Neural progenitor cell (in vitro differentiated cells): ENCODE measurements around the gene CABLES1. TPM values are rescaled to one million over a fixed set of nuclear protein-coding genes. Genes with fewer than 3 reads are reported as not detected.

Source experiments
- DNase-seq: peaks from one replicate; pipeline ENCODE4 v3.0.0-alpha.2; 2016; ENCODE audit warnings: low spot score
- H2AFZ ChIP-seq: fragments of 200-600 bp; sonication (generic); replicated peaks from 2 replicates; pipeline ENCODE4 v1.6.1; 2016; ENCODE audit warnings: antibody characterized with exemption
- H3F3A ChIP-seq: fragments of 200-600 bp; sonication (generic); 2 replicates; pipeline ENCODE4 v1.6.1; 2016; ENCODE audit warnings: antibody characterized with exemption, low read depth
- H3K27ac ChIP-seq: fragments of 200-600 bp; sonication (generic); 2 replicates; pipeline ENCODE4 v1.5.1; 2016; ENCODE audit warnings: mild to moderate bottlenecking
- H3K27me3 ChIP-seq: fragments of 200-600 bp; sonication (generic); 2 replicates; pipeline ENCODE4 v1.6.1; 2016; ENCODE audit warnings: mild to moderate bottlenecking, moderate library complexity
- H3K36me3 ChIP-seq: fragments of 200-600 bp; sonication (generic); 2 replicates; pipeline ENCODE4 v1.5.1; 2016
- H3K4me1 ChIP-seq: fragments of 200-600 bp; sonication (generic); 2 replicates; pipeline ENCODE4 v1.6.1; 2016; ENCODE audit warnings: mixed run types
- H3K4me2 ChIP-seq: fragments of 200-600 bp; sonication (generic); 2 replicates; pipeline ENCODE4 v1.6.1; 2016
- H3K4me3 ChIP-seq: fragments of 200-600 bp; sonication (generic); 2 replicates; pipeline ENCODE4 v1.5.1; 2016
- H3K79me2 ChIP-seq: fragments of 200-600 bp; sonication (generic); 2 replicates; pipeline ENCODE4 v1.6.1; 2016; ENCODE audit warnings: low read depth
- H3K9ac ChIP-seq: fragments of 200-600 bp; sonication (generic); 2 replicates; pipeline ENCODE4 v1.6.1; 2016
- H3K9me3 ChIP-seq: fragments of 200-600 bp; sonication (generic); 2 replicates; pipeline ENCODE4 v1.5.1; 2016; ENCODE audit warnings: low read depth
- H4K20me1 ChIP-seq: fragments of 200-600 bp; sonication (generic); 2 replicates; pipeline ENCODE4 v1.6.1; 2016; ENCODE audit warnings: low read depth
- H3K27ac Mint-ChIP-seq: 3 replicates; pipeline ENCODE4 v1.8.0; 2021; ENCODE audit warnings: mixed read lengths
- H3K27me3 Mint-ChIP-seq: 2 replicates; pipeline ENCODE4 v1.8.0; 2022; ENCODE audit warnings: low read depth, mild to moderate bottlenecking, inconsistent platforms, moderate library complexity, mixed read lengths; ENCODE audit not compliant: insufficient read depth
- H3K36me3 Mint-ChIP-seq: 3 replicates; pipeline ENCODE4 v1.8.0; 2021; ENCODE audit warnings: mixed read lengths
- H3K4me1 Mint-ChIP-seq: 3 replicates; pipeline ENCODE4 v1.8.0; 2021; ENCODE audit warnings: mixed read lengths
- H3K4me3 Mint-ChIP-seq: 3 replicates; pipeline ENCODE4 v1.8.0; 2021; ENCODE audit warnings: mild to moderate bottlenecking, moderate library complexity, mixed read lengths
- H3K9me3 Mint-ChIP-seq: 3 replicates; pipeline ENCODE4 v1.8.0; 2020; ENCODE audit warnings: mixed read lengths
- CTCF ChIP-seq: fragments of 200-600 bp; sonication (generic); IDR thresholded peaks from 2 replicates; pipeline ENCODE4 v1.5.1; 2017; ENCODE audit warnings: antibody characterized with exemption, mild to moderate bottlenecking
- EZH2 ChIP-seq: fragments of 200-600 bp; sonication (generic); IDR thresholded peaks from 2 replicates; pipeline ENCODE4 v1.6.1; 2017; ENCODE audit warnings: antibody characterized with exemption, mild to moderate bottlenecking, moderate library complexity
- EZH2phosphoT487 ChIP-seq: fragments of 200-600 bp; sonication (generic); IDR thresholded peaks from 2 replicates; pipeline ENCODE4 v1.6.1; 2017; ENCODE audit warnings: antibody characterized with exemption
- total RNA-seq: library from RNA; depleted of rRNA; stranded (reverse); fragments of >200 nt; gene quantifications from 2 replicates; pipeline ENCODE4 v1.2.3, GENCODE V29; 2015; ENCODE audit warnings: low replicate concordance

The CABLES1 gene
- total RNA-seq, 1 donor from 2014 or later = 2.8 TPM

- no peaks in the 10 kb centered on the region for H3K27me3 ChIP-seq
- Mint-ChIP-seq H3K4me1 (peaks cover 28% of the 10 kb centered on the region), H3K27me3 (peaks cover 13% of the 10 kb centered on the region), H3K27ac (no peak overlapping the region), H3K36me3 (no peaks in the 10 kb centered on the region), H3K4me3 (peak overlapping the region; percentile 50), H3K9me3 (peaks cover 6% of the 10 kb centered on the region)
- no peak overlapping the region for H3K4me3 ChIP-seq
- no peak for TF ChIP-seq EZH2
- no peak for DNase-seq
- H3K79me2 ChIP-seq = no peaks in the 10 kb centered on the region
- H2AFZ ChIP-seq = no peak overlapping the region
- H3K9me3 ChIP-seq = no peaks in the 10 kb centered on the region
- H3K27ac ChIP-seq = no peak overlapping the region
- no peak overlapping the region for H3K9ac ChIP-seq
- H3K4me2 ChIP-seq = no peak overlapping the region
- H4K20me1 ChIP-seq = no peaks in the 10 kb centered on the region
- no peaks in the 10 kb centered on the region for H3F3A ChIP-seq
- H3K4me1 ChIP-seq = no peaks in the 10 kb centered on the region
- H3K36me3 ChIP-seq = no peaks in the 10 kb centered on the region
Measured at GRCh38 chr18:23113576-23113975, 21.7 kb upstream of the CABLES1 start.

GRCh38 chr18:23114171-23114881 lies 21.0 kb upstream of the CABLES1 start:
- Histone ChIP-seq H2AFZ (peak overlapping the region; percentile 1), H3K4me1 (no peaks in the 10 kb centered on the region), H3K27ac (no peak overlapping the region), H4K20me1 (no peaks in the 10 kb centered on the region), H3K27me3 (no peaks in the 10 kb centered on the region), H3K4me3 (no peak overlapping the region), H3K4me2 (no peak overlapping the region), H3K9ac (no peak overlapping the region), H3K9me3 (no peaks in the 10 kb centered on the region), H3F3A (no peaks in the 10 kb centered on the region), H3K36me3 (no peaks in the 10 kb centered on the region), H3K79me2 (no peaks in the 10 kb centered on the region)
- peaks cover 14% of the 10 kb centered on the region for H3K27me3 Mint-ChIP-seq
- DNase-seq = no peak
- H3K36me3 Mint-ChIP-seq = no peaks in the 10 kb centered on the region
- H3K4me1 Mint-ChIP-seq = peaks cover 28% of the 10 kb centered on the region
- peaks cover 6% of the 10 kb centered on the region for H3K9me3 Mint-ChIP-seq
- no peak overlapping the region for H3K27ac Mint-ChIP-seq
- H3K4me3 Mint-ChIP-seq = peak overlapping the region; percentile 34
- no peak for TF ChIP-seq CTCF

GRCh38 chr18:23114911-23115310 lies 20.4 kb upstream of the CABLES1 start:
- H3K4me1 ChIP-seq = no peaks in the 10 kb centered on the region
- H3K9me3 Mint-ChIP-seq = peaks cover 6% of the 10 kb centered on the region
- TF ChIP-seq CTCF (no peak), EZH2phosphoT487 (no peak), EZH2 (no peak)
- no peaks in the 10 kb centered on the region for H3K27me3 ChIP-seq
- DNase-seq = no peak
- no peaks in the 10 kb centered on the region for H4K20me1 ChIP-seq
- H3K79me2 ChIP-seq = no peaks in the 10 kb centered on the region
- no peak overlapping the region for H3K4me2 ChIP-seq
- no peak overlapping the region for H3K9ac ChIP-seq
- peaks cover 28% of the 10 kb centered on the region for H3K4me1 Mint-ChIP-seq
- H3K4me3 Mint-ChIP-seq = peak overlapping the region; percentile 34
- peaks cover 14% of the 10 kb centered on the region for H3K27me3 Mint-ChIP-seq
- no peaks in the 10 kb centered on the region for H3K9me3 ChIP-seq
- no peak overlapping the region for H2AFZ ChIP-seq
- no peaks in the 10 kb centered on the region for H3F3A ChIP-seq
- no peak overlapping the region for H3K27ac ChIP-seq
- no peaks in the 10 kb centered on the region for H3K36me3 Mint-ChIP-seq
- H3K36me3 ChIP-seq = no peaks in the 10 kb centered on the region
- H3K27ac Mint-ChIP-seq = peak overlapping the region; percentile 14
- no peak overlapping the region for H3K4me3 ChIP-seq

- Mint-ChIP-seq H3K36me3 (no peaks in the 10 kb centered on the region), H3K27me3 (peaks cover 10% of the 10 kb centered on the region), H3K27ac (peak overlapping the region; percentile 91), H3K9me3 (peaks cover 6% of the 10 kb centered on the region), H3K4me3 (no peak overlapping the region), H3K4me1 (peaks cover 28% of the 10 kb centered on the region)
- H2AFZ ChIP-seq = no peak overlapping the region
- no peak overlapping the region for H3K9ac ChIP-seq
- H3K4me3 ChIP-seq = no peak overlapping the region
- H3K79me2 ChIP-seq = no peaks in the 10 kb centered on the region
- H3F3A ChIP-seq = no peaks in the 10 kb centered on the region
- no peak for TF ChIP-seq EZH2
- no peak for TF ChIP-seq EZH2phosphoT487
- no peak for TF ChIP-seq CTCF
- H4K20me1 ChIP-seq = no peaks in the 10 kb centered on the region
- no peaks in the 10 kb centered on the region for H3K27me3 ChIP-seq
- H3K36me3 ChIP-seq = no peaks in the 10 kb centered on the region
- H3K4me1 ChIP-seq = no peaks in the 10 kb centered on the region
- no peak overlapping the region for H3K4me2 ChIP-seq
- DNase-seq = no peak
- H3K27ac ChIP-seq = no peak overlapping the region
- H3K9me3 ChIP-seq = no peaks in the 10 kb centered on the region
Measured at GRCh38 chr18:23115683-23116096, 19.6 kb upstream of the CABLES1 start.
